SK-MEL-5 (cell line): ENCODE measurements around the gene PAX9. TPM values are rescaled to one million over a fixed set of nuclear protein-coding genes. Genes with fewer than 3 reads are reported as not detected.

Experiments used
- DNase-seq: peaks from one replicate; pipeline ENCODE4 v3.0.0-alpha.2; 2016; ENCODE audit warnings: low read depth, low spot score
- in situ Hi-C: cut with HindIII; loops from 2 replicates; pipeline ENCODE4 v1.10.0; 2016; ENCODE audit warnings: low sequenced_read_pairs, high pct_unique_total_duplicates, low pct_unique_long_range_greater_than_20kb
- total RNA-seq: library from RNA; depleted of rRNA; stranded (reverse); fragments of >200 nt; shearing (Covaris generic); gene quantifications from 2 replicates; pipeline ENCODE4 v1.2.3, GENCODE V29; 2014

The PAX9 gene
- total RNA-seq, 1 experiment from 2014 or later: 2.1 TPM

DNA sequence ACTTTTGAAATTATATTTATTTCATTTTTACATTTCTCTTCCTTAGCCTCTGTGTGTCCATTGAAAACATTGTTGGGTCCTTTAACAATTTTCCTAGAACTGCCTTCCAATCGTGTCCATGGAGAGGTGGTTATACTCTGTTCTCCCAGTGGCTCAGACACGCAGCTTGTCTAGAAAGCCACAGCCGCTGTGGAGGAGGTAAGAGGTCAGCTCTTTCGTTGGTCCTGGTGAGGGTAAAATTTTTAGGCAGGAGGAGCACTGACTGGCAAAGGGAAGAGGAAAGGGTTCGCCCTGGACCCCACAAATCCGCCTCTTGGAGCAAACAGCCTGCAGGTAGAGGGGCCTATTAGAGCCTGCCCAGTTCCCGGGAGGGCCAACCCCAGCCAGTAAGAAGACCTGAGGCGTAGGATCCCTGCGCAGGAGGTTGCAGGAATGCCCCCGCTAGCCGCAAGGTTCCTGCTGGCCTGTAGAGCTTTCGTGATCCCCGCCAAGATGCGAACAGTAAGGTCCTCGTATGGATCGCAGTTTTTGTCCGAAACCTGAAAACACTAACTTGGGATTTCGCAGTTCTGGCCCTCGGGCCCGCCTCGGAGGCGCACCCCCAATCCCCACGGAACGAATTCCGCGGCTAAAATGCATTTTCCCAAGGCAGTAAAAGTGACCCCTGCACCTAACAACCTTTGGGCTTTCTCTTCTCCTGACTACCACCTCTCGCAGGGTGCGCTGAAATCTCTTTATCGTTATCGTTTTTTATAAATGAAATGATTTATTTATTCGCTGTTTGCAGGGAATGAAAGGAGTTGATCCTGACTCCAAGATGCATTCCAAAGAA, 7.5 kb upstream of the PAX9 start:
- in situ Hi-C loops: no loop called here
- DNase-seq: no peak

DNA sequence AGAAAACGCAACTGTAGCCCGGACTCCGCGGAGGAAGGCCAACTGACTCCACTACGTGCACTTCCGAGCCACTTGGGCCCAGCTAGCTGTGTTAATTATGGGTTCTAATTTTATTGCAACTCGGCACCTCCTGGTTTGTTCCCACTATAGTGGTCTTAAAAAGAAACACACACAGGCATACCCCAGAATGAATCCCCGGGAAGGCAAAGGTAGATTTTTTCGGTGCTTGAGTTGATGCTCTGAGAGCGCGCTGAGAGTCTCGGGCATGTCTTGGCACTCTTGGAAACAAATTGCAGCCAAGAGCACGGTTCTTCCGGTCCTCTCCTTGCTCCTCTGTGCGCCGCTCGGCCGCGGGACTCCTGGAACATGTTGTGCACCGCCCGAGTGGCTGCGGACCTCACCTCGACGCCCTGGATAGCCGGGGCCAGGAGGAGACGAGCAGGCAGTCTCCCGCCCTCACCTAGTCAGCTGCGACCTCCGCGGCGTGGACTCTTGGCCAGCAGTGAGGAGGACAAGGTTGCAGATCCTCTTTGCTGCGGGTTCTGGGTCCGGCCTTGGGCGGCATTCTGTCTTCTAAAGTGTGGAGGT, 6.8 kb upstream of the PAX9 start:
- in situ Hi-C loops: no loop called here
- DNase-seq: no peak

DNA sequence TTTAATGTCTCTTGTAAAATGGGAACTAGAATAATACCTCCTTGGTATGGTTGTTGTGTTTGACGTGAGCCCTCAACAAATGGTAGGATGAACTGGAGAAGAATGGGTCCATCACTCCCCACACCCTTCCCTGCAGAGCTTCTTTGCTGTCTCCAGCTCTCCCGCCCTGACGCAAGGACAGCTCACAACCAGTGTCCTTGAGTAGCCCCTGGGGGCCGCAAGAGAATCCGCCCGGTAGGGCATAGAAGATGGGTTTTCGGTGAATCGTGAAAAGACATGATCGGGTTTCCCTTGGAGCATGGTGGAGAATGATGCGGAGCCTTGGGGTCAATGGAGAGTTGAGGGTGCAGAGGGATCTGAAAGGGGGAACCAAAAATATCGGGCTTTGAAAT, 6.1 kb upstream of the PAX9 start:
- no peak for DNase-seq
- in situ Hi-C loops: no loop called here

DNA sequence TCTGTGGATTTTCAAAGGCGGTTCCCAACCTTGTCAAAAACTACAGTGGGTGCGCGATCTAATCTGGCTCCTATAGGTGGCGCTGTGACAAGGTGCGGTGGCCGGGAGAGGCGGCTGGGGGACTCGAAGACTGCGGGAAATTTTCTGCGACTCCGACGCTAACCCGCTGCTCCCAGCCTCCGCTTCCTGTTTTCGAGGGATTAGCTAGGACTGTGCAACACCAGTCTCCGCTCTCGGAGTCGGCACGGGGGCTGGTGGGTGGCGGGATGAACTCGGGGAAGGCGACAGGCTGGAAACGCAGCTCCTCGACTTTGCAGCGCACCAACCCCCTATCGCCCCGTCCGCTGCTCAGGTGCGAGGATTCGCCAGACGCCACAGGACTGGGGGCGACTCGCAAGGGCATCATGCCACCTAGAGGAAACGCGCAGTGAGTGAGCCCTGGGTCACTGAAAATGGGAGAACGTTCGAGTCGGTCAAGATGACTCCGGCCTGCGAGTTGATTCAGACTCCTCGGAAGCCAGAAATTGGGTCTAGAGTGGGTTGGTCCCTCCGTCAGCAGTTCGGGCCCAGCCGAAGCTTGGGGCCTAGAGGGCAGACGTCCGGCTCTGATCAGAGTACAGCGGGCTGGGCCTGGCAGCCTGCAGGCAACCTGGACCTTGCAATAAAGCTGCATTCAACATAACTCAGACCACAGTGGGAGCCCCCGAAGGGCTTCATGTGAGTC, 5.5 kb upstream of the PAX9 start:
- in situ Hi-C loops: no loop called here
- peak; percentile 56 for DNase-seq

DNA sequence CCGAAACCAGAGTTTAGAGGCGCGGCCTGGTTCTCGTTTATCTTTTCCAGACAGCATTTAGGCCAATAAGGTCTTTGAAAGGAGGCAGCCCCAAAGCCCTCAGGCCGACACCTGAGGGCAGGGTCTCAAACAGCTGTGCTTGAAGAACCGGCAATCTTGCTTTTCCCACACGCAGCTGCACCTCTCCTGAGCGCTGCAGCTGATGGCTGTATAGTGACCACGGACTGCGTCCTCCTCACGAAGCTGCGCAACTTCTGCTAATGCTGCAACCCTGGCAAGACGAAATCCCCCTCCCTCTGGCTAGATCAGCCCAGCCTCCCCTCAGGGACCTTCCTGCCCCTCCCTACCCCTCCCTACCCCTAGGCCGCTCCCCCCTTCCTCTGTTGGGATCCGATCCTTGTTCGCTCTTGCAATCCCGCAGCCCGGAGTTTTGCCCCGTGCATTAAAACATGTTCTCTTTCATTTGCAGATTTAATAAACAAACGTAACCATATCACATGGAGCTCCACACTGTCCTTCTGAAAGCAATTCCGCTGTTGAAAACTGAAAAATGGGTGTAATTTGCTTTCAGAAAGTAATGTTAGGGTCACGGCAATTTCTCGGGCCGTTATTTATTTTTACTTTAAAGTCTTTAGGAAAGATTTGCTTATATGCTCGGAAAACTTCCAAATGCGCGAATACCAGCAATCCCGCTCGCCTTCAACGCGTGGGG, 4.8 kb upstream of the PAX9 start:
- DNase-seq: no peak
- in situ Hi-C loops: no loop called here

DNA sequence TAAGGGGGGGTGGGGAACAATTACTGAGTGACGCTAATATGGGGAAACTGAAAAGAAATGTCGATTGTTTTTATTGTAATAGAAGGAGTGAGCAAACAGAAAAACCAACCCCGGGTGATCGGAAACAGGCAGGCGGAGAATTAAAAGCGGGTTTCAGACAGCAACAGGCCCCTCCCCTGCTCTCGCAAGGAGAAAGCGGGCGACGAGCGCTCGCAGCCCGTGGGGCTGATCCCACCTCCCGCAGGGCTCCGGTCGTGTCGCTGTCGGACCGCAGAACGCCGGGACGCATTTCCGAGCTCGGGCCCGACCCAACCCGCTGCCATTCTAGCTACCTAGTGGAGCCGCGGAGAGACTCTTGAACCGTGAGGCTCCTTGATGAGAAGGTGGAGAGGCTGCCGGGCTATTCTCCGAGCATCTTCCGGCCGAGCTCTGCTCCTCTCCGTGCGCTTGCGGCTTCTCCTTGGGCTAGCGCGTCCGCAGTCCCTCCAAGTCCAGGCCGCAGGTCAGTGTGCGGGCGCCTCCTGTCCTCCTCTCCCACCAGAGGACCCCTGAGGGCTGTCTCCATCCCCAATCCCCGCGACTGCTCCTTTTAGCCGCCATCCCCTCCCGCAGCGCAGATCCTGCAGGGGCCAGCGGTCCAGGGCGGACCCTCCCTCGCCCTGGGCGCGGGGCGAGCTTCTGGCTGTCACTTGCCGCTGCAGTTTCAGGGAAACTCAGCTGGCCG, 4.1 kb upstream of the PAX9 start:
- DNase-seq: no peak
- in situ Hi-C loops: no loop called here

DNA sequence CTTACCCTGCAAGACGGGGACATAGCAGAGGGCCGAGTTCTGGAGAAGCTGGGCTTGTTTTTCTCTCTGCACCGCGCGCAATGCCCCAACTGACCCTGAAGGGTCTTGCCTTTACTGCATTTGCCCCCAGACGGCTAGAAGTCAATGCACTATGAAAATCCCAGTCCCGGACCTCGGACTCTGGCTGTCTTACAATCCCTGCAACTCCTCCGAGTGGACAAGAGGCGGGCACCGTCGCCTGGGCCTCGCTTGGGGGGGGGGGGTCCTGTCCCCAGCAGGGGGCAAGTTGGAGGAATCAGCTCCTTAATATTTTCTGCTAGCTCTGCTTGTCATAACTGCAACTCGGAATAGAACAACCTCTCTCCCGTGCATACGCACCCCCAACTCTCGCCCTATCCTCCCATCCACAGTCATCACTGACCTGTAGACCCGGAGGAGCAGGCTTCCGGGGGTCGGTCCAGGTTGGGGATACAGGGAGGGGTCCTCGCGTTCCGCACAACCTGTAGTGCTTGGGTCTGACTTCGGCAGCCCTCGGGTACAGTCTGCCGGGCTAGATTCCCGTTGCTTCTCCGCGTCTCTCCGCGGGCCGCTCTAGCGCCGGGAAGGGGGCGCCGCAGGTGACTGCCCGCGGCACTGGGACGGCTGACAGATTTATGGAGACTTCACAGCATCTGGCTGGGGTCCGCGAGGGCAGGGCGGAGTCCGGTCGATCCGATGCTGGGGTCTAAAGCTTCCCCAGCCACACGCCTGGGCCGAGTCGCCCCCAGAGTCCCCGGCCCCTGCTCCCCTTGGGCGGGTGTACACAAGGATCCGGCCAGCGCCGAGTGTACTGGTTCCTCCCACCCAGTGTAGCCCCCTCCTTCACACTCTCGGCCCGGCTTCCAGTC, 3.3 kb upstream of the PAX9 start:
- in situ Hi-C loops: no loop called here
- DNase-seq: no peak

DNA sequence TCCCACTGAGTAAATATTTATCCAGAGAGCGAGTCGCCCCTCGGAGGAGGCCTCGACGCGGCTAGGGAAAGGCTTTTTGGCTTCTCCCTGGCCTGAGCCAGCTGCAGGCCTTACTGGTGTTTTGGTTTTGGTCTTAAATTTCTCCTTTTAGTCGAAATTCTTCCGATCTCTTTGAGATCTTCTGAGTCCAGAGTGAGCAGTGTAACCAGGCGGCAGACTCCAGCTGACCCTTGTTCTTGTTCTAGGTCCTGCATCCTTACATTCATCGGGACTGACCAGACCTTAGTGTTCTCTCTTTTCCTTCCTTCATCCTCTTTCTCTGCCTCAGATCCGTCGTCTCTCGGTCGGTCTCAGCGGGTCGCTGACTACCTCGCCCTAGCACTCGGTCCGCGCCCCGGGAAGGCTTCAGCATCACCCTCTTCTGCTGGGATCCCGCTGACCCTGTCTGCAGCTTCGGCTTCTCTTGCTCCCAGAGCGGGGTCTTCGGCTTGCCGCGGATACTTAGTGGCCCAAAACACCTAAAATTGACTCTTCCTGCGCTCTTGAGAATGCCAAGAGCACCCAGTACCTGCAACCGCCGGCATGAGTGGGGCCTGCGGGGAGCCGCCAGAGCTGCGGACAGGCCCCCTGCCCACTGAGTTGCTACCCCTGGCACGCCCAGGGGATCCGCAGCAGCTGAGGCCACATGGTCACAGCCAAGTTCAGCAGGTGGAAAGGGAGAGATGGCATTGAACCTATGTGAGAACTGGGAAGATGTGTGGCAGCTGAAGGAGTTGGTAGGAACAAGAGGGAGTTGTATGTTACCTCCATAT, 2.4 kb upstream of the PAX9 start:
- in situ Hi-C loops: no loop called here
- no peak for DNase-seq

DNA sequence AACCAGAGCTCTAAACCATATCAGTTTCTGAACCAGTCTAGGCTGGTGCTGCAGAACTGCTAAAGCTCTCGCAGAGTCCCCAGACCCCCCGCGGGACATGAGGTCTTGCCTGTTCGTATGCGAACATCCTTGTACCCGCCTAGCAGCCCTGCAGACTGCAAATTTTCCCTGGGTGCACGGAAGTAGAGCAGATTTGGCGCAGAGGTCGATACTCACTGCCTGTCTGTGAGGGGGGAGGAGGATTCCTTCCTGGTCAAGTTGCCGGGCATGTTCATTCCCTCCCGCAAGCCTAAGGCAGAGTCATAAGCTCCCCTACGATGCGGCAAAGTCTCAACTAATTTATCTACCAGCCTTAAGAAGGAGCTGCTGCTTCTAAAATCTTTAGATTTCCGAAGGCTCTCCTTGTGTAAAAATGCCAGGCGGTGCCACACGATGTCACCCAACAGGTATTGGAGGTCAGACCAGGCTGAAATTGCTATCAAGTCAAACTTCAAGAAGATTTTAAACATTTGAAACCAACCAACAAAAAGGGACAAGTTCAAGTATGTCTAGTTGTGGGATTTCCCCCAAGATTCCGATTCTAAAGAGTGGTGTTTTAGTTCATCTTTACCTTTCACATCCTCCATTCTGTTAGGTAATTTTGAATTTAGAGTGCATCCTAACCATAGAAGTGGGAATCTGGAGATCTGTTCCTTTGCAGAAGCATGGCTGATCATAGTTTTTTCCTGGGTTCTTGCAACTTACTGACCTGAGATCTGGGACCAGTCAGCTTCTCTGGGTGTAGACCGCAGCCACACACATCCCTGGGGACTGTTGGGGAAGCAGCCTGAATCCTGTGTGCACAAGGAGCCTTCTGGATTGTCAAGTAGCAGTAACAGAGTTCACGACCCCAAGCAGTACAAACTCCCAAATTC, 1.6 kb upstream of the PAX9 start:
- no peak for DNase-seq
- in situ Hi-C loops: no loop called here

DNA sequence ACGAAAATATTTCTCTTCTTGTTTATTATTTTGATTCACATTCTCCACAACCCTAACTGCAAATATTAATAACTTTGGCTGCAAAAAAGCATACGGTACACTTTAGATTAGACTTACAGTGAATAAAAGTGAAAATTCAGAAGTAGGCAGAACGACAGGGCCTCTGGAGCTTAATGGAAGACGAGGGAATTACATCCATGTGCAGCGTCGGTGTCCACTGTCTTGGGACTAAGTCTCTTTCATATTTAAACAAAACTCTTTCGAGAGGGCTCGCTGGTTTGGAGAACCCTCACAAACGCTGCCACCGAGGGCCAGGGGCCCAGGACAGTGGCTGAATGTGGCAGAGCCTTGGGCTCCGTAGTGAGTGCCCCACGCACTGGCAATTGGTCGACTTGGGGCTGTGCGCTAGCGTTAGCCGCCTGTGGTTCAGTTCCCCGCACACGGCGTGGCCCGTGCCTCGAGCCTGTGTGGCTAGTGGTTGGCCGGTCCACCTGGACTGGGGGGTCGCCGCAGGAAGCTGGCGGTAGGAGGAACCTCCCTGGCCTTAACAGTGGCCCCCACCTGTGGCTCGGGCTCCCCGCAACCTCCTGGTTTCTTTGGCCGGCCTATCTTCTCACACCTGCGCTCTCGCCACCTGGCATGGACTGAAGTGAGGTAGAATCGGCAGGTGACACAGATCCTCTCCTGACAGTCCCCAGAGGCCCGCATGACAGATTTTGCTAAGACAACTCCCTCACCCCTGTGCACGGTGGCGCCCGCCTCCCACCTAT, 739 bp upstream of the PAX9 start:
- in situ Hi-C loops: no loop called here
- no peak for DNase-seq

DNA sequence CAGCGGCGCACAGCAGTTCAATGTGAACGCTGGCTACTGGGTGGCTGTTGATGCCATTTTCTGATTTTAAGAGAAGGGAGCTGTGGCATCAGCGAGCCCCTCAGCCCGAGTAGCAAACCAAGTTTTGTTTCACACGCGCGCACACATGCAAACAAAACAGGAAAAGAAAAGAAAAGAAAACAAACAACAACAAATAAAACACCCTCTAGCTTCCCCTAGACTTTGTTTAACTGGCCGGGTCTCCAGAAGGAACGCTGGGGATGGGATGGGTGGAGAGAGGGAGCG, 540 bp downstream of the PAX9 start:
- no peak for DNase-seq
- in situ Hi-C loops: no loop called here

DNA sequence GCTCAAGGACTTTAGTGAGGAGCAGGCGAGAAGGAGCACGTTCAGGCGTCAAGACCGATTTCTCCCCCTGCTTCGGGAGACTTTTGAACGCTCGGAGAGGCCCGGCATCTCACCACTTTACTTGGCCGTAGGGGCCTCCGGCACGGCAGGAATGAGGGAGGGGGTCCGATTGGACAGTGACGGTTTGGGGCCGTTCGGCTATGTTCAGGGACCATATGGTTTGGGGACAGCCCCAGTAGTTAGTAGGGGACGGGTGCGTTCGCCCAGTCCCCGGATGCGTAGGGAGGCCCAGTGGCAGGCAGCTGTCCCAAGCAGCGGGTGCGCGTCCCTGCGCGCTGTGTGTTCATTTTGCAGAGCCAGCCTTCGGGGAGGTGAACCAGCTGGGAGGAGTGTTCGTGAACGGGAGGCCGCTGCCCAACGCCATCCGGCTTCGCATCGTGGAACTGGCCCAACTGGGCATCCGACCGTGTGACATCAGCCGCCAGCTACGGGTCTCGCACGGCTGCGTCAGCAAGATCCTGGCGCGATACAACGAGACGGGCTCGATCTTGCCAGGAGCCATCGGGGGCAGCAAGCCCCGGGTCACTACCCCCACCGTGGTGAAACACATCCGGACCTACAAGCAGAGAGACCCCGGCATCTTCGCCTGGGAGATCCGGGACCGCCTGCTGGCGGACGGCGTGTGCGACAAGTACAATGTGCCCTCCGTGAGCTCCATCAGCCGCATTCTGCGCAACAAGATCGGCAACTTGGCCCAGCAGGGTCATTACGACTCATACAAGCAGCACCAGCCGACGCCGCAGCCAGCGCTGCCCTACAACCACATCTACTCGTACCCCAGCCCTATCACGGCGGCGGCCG, 1.1 kb downstream of the PAX9 start:
- peak; percentile 22 for DNase-seq
- in situ Hi-C loops: no loop called here

DNA sequence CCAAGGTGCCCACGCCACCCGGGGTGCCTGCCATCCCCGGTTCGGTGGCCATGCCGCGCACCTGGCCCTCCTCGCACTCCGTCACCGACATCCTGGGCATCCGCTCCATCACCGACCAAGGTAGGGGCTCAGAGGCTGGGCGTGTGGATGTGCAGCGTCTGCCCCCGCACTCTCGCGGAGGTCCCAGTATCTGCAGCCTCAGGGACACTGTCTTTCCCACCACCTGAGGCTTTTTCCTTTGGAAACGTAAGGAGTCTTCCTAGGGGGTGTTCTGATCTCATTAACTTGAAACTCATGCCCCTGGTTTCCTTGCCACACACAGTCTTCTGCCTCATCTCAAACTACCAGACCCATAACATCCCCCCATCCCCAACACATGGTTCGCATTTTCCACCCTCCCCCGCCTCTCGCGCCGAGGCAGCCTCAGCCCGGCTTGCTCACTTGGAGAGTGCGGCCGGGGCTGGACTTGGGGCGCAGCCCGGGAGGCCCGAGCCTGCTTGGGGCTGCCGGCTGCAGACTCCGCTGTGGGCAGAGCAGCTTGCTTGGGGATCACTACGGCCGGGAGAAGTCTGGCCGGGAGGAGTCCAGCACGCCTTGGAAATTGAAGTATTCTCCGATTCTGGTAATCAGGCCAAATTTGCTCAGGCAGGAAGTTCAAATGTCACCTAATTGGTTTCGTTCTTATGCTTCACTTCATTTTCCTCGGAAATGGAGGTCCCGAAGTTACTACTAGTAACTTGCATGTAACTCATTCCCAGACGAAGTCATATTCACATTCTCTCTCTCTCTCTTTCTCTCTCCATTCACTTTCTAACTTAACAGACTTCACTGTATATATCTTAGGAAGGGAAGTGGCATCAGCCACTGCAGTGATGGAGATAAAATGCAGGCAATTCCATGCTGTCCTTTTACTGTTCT, 2.0 kb downstream of the PAX9 start:
- in situ Hi-C loops: no loop called here
- no peak for DNase-seq
